Hepatocyte (in vitro differentiated cells): ENCODE results near the gene RCAN2.

ENCODE experiments used
- CTCF ChIP-seq: fragments of 200-600 bp; sonication (generic); IDR thresholded peaks from 2 replicates; pipeline ENCODE4 v1.5.1; 2016; ENCODE audit warnings: antibody characterized with exemption, mild to moderate bottlenecking; ENCODE audit not compliant: poor library complexity
- EZH2 ChIP-seq: fragments of 200-600 bp; sonication (generic); IDR thresholded peaks from 2 replicates; pipeline ENCODE4 v1.6.1; 2016; ENCODE audit warnings: antibody characterized with exemption, mild to moderate bottlenecking, borderline replicate concordance
- EZH2phosphoT487 ChIP-seq: fragments of 200-600 bp; sonication (generic); IDR thresholded peaks from one replicate; pipeline ENCODE4 v1.6.1; 2018; ENCODE audit warnings: antibody characterized with exemption, mild to moderate bottlenecking, low read depth, moderate library complexity; ENCODE audit not compliant: unreplicated experiment, severe bottlenecking

- TF ChIP-seq CTCF (no peak), EZH2 (no peak), EZH2phosphoT487 (no peak)
These were observed 137.7 kb downstream of the RCAN2 start for GRCh38 chr6:46353528-46353927.
